Neural progenitor cell (in vitro differentiated cells): ENCODE data around the gene KLHL29. TPM values are rescaled to one million over a fixed set of nuclear protein-coding genes. Genes with fewer than 3 reads are reported as not detected.

Experiments used
- DNase-seq: peaks from one replicate; pipeline ENCODE4 v3.0.0-alpha.2; 2016; ENCODE audit warnings: low spot score
- H2AFZ ChIP-seq: fragments of 200-600 bp; sonication (generic); replicated peaks from 2 replicates; pipeline ENCODE4 v1.6.1; 2016; ENCODE audit warnings: antibody characterized with exemption
- H3F3A ChIP-seq: fragments of 200-600 bp; sonication (generic); 2 replicates; pipeline ENCODE4 v1.6.1; 2016; ENCODE audit warnings: antibody characterized with exemption, low read depth
- H3K27ac ChIP-seq: fragments of 200-600 bp; sonication (generic); 2 replicates; pipeline ENCODE4 v1.5.1; 2016; ENCODE audit warnings: mild to moderate bottlenecking
- H3K27me3 ChIP-seq: fragments of 200-600 bp; sonication (generic); 2 replicates; pipeline ENCODE4 v1.6.1; 2016; ENCODE audit warnings: mild to moderate bottlenecking, moderate library complexity
- H3K36me3 ChIP-seq: fragments of 200-600 bp; sonication (generic); 2 replicates; pipeline ENCODE4 v1.5.1; 2016
- H3K4me1 ChIP-seq: fragments of 200-600 bp; sonication (generic); 2 replicates; pipeline ENCODE4 v1.6.1; 2016; ENCODE audit warnings: mixed run types
- H3K4me2 ChIP-seq: fragments of 200-600 bp; sonication (generic); 2 replicates; pipeline ENCODE4 v1.6.1; 2016
- H3K4me3 ChIP-seq: fragments of 200-600 bp; sonication (generic); 2 replicates; pipeline ENCODE4 v1.5.1; 2016
- H3K79me2 ChIP-seq: fragments of 200-600 bp; sonication (generic); 2 replicates; pipeline ENCODE4 v1.6.1; 2016; ENCODE audit warnings: low read depth
- H3K9ac ChIP-seq: fragments of 200-600 bp; sonication (generic); 2 replicates; pipeline ENCODE4 v1.6.1; 2016
- H3K9me3 ChIP-seq: fragments of 200-600 bp; sonication (generic); 2 replicates; pipeline ENCODE4 v1.5.1; 2016; ENCODE audit warnings: low read depth
- H4K20me1 ChIP-seq: fragments of 200-600 bp; sonication (generic); 2 replicates; pipeline ENCODE4 v1.6.1; 2016; ENCODE audit warnings: low read depth
- H3K27ac Mint-ChIP-seq: 3 replicates; pipeline ENCODE4 v1.8.0; 2021; ENCODE audit warnings: mixed read lengths
- H3K27me3 Mint-ChIP-seq: 2 replicates; pipeline ENCODE4 v1.8.0; 2022; ENCODE audit warnings: low read depth, mild to moderate bottlenecking, inconsistent platforms, moderate library complexity, mixed read lengths; ENCODE audit not compliant: insufficient read depth
- H3K36me3 Mint-ChIP-seq: 3 replicates; pipeline ENCODE4 v1.8.0; 2021; ENCODE audit warnings: mixed read lengths
- H3K4me1 Mint-ChIP-seq: 3 replicates; pipeline ENCODE4 v1.8.0; 2021; ENCODE audit warnings: mixed read lengths
- H3K4me3 Mint-ChIP-seq: 3 replicates; pipeline ENCODE4 v1.8.0; 2021; ENCODE audit warnings: mild to moderate bottlenecking, moderate library complexity, mixed read lengths
- H3K9me3 Mint-ChIP-seq: 3 replicates; pipeline ENCODE4 v1.8.0; 2020; ENCODE audit warnings: mixed read lengths
- CTCF ChIP-seq: fragments of 200-600 bp; sonication (generic); IDR thresholded peaks from 2 replicates; pipeline ENCODE4 v1.5.1; 2017; ENCODE audit warnings: antibody characterized with exemption, mild to moderate bottlenecking
- EZH2 ChIP-seq: fragments of 200-600 bp; sonication (generic); IDR thresholded peaks from 2 replicates; pipeline ENCODE4 v1.6.1; 2017; ENCODE audit warnings: antibody characterized with exemption, mild to moderate bottlenecking, moderate library complexity
- EZH2phosphoT487 ChIP-seq: fragments of 200-600 bp; sonication (generic); IDR thresholded peaks from 2 replicates; pipeline ENCODE4 v1.6.1; 2017; ENCODE audit warnings: antibody characterized with exemption
- total RNA-seq: library from RNA; depleted of rRNA; stranded (reverse); fragments of >200 nt; gene quantifications from 2 replicates; pipeline ENCODE4 v1.2.3, GENCODE V29; 2015; ENCODE audit warnings: low replicate concordance

KLHL29 gene
- total RNA-seq, 1 donor from 2014 or later = 1.6 TPM

- peaks cover 12% of the 10 kb centered on the region for H3K27me3 Mint-ChIP-seq
- H3K4me1 ChIP-seq = peaks cover 11% of the 10 kb centered on the region
- peaks cover 3% of the 10 kb centered on the region for H3K36me3 Mint-ChIP-seq
- peaks cover 63% of the 10 kb centered on the region for H3K4me1 Mint-ChIP-seq
- TF ChIP-seq CTCF (no peak), EZH2phosphoT487 (no peak), EZH2 (no peak)
- H3K27ac ChIP-seq = no peak overlapping the region
- no peak overlapping the region for H2AFZ ChIP-seq
- DNase-seq = no peak
- no peaks in the 10 kb centered on the region for H3K36me3 ChIP-seq
- no peaks in the 10 kb centered on the region for H3K79me2 ChIP-seq
- peaks cover 13% of the 10 kb centered on the region for H3K9me3 Mint-ChIP-seq
- H3K27ac Mint-ChIP-seq = peak overlapping the region; percentile 89
- no peaks in the 10 kb centered on the region for H3F3A ChIP-seq
- no peaks in the 10 kb centered on the region for H3K27me3 ChIP-seq
- no peaks in the 10 kb centered on the region for H3K9me3 ChIP-seq
- no peak overlapping the region for H3K9ac ChIP-seq
- no peak overlapping the region for H3K4me2 ChIP-seq
- no peak overlapping the region for H3K4me3 ChIP-seq
- H3K4me3 Mint-ChIP-seq = no peak overlapping the region
- H4K20me1 ChIP-seq = no peaks in the 10 kb centered on the region
Measured at GRCh38 chr2:23619941-23620340, 235.0 kb downstream of the KLHL29 start.

GRCh38 chr2:23620841-23621341 is 235.9 kb downstream of the KLHL29 start:
- no peak overlapping the region for H3K27ac ChIP-seq

DNA sequence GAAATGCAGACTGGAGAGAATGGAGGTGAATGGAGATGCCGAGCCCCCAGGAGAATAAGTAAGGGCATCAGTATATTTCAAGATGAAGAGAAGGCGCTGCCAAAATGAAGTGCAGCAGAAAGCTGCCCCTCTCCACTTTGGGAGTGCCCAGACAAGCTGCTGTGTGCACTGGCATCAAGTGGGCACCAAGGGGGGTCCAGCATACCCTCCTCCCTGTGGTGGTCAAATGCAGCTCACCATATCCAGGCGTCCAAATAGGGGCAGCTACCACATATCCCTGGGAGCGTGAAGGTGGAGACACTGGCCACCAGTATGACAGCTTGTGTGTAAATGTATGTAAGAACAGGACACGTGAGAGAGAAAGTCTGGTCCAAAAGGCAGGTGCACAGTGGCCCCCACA is 236.6 kb downstream of the KLHL29 start:
- no peak for DNase-seq
- Histone ChIP-seq H3K79me2 (no peaks in the 10 kb centered on the region), H3K4me1 (peaks cover 9% of the 10 kb centered on the region), H3K27me3 (no peaks in the 10 kb centered on the region), H3K36me3 (no peaks in the 10 kb centered on the region), H2AFZ (no peak overlapping the region), H3K4me3 (no peak overlapping the region), H3K4me2 (no peak overlapping the region), H3F3A (no peaks in the 10 kb centered on the region), H3K9me3 (no peaks in the 10 kb centered on the region), H3K9ac (no peak overlapping the region), H4K20me1 (no peaks in the 10 kb centered on the region), H3K27ac (no peak overlapping the region)
- H3K4me1 Mint-ChIP-seq = peaks cover 46% of the 10 kb centered on the region
- H3K27me3 Mint-ChIP-seq = peaks cover 10% of the 10 kb centered on the region
- H3K9me3 Mint-ChIP-seq = peaks cover 13% of the 10 kb centered on the region
- H3K36me3 Mint-ChIP-seq = peaks cover 3% of the 10 kb centered on the region
- H3K4me3 Mint-ChIP-seq = no peak overlapping the region
- H3K27ac Mint-ChIP-seq = no peak overlapping the region
- TF ChIP-seq CTCF = no peak
- no peak for TF ChIP-seq EZH2
- TF ChIP-seq EZH2phosphoT487 = no peak

More at GRCh38 chr2:23620841-23621341, 235.9 kb downstream of the KLHL29 start:
- Mint-ChIP-seq H3K27ac (peak overlapping the region; percentile 69), H3K9me3 (peaks cover 13% of the 10 kb centered on the region), H3K4me3 (no peak overlapping the region), H3K4me1 (peaks cover 54% of the 10 kb centered on the region), H3K36me3 (peaks cover 3% of the 10 kb centered on the region), H3K27me3 (peaks cover 10% of the 10 kb centered on the region)
- Histone ChIP-seq H4K20me1 (no peaks in the 10 kb centered on the region), H3K27me3 (no peaks in the 10 kb centered on the region), H3K79me2 (no peaks in the 10 kb centered on the region), H3K9ac (no peak overlapping the region), H3K4me2 (no peak overlapping the region), H3K4me1 (peaks cover 9% of the 10 kb centered on the region), H3K9me3 (no peaks in the 10 kb centered on the region), H3F3A (no peaks in the 10 kb centered on the region), H3K4me3 (no peak overlapping the region), H3K36me3 (no peaks in the 10 kb centered on the region), H2AFZ (no peak overlapping the region)
- DNase-seq = no peak
- TF ChIP-seq CTCF (no peak), EZH2 (no peak), EZH2phosphoT487 (no peak)
